HG02970 (cell line): ENCODE data around the gene DDI1.

Experiments
- ATAC-seq: cut with Tn5 transposase; IDR thresholded peaks from one replicate; pipeline ENCODE4 v1.9.1; 2021; ENCODE audit warnings: mild to moderate bottlenecking, moderate library complexity, moderate number of reproducible peaks; ENCODE audit not compliant: unreplicated experiment, low FRiP score

The DDI1 gene

DNA sequence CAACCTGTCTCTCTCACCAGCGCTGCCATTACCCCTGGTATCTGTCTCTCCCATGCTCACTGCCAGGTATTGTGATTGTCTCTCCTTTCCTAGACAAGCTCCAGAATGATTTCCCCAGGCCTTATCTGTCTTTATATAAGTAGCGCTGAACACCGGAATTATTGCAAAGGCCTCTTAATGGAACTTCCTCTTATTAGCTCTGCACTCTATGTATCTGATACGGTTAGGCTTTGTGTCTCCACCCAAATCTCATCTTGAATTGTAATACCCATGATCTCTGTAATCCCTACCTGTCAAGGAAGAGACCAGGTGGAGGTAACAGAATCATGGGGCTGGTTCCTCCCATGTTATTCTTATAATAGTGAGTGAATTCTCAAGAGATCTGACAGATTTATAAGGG lies 39.3 kb downstream of the DDI1 start:
- no peak for ATAC-seq

GRCh38 chr11:104076455-104076854 lies 40.0 kb downstream of the DDI1 start:
- ATAC-seq, result no peak

DNA sequence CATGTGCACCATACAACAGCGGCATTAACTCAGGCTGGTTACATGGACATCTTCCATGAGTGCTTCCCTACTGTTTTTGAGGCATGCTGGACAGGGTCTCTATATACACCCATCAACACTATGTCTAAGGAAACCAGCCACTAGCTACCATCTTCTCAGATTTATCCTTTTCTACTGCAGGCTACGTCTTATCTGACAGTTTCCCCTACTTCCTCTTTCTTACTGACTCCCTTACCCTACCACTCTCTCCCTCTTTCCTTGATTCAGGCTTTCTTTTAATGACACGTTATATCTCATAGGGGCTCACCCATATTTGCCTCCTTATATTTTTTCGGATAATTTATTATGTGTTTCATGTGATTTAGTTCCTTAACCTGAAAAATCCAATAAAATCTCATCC lies 41.8 kb downstream of the DDI1 start:
- no peak for ATAC-seq

DNA sequence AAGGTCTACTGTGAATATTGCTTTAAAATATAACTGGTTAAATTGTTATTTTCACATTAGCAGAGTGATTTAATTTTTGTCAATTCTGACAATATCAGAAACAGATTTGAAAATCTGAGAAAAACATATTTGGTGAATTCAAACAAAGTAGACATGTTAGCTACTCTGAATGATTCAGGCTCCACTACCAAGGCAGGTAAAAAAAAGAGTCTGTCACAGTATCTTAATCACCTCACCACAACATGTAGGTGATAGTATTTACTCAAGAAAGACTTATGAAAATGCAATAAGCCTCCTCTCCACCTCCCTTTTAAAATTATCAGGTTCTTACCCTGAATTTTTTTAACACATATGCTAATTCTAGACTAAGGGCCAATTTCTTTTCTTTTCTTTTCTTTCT lies 42.6 kb downstream of the DDI1 start:
- no peak for ATAC-seq

DNA sequence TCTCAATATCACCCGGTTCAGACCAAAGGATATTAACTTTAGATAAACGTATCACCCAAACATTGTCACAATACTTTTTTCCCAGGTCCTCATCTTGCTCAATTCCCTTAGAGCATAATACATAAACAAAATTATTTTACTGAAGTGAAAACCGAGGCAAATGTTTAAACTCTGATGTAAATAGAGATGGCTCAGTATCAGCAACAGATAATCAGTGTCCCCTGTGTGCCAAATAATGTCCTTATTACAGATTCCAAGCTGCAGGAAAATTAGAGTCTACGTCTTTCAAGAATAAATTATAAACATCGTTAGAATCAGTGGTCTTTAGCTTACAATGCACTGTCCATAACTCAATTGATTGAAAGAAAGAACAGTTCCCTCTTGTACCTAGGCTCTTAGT lies 50.2 kb downstream of the DDI1 start:
- no peak for ATAC-seq
